NCI-H1930 (cell line): ENCODE measurements around the gene MYO3B.
"Not testable (repeated sequence)": the region's sequence is repeated elsewhere in the genome, so short reads cannot be mapped to it uniquely, and the experiment has no call there.

ENCODE experiments used
- DNase-seq, 2 experiments: peaks; one replicate each; lab custom pipeline; 2025; lab: John Stamatoyannopoulos, UW

The MYO3B gene

DNA sequence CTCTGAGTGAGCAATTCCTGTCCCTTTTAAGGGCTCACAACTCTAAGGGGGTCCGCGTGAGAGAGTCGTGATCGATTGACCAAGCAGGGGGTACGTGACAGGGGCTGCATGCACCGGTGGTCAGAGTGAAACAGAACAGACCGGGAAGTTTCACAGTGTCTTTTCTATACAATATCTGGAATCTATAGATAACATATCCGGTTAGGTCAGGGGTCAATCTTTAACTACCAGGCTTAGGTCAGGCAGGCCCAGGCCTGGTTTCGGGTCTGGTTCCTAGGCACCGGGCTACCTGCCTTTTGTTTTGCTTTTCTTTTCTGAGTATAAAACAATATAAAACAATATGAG, 35.3 kb downstream of the MYO3B start:
- not testable (repeated sequence) for DNase-seq

DNA sequence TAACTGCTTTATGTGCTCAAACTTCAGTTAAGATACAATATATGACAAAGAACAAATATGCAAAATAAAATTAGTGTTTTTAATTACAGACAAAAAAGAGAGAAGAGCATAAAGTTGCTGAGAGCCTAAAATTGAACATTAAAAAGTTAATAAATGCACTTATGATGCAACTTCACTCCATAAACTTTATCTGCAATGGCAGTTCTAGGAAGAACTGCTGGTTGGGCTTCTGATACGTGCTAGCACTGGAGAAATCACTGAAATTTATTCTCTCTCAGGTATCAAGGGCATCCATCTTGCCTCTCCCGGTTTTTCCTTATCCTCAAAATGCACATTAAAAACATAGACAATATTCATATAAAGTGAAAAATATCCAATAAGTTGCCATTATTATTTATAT, 35.7 kb downstream of the MYO3B start:
- no peak for DNase-seq

DNA sequence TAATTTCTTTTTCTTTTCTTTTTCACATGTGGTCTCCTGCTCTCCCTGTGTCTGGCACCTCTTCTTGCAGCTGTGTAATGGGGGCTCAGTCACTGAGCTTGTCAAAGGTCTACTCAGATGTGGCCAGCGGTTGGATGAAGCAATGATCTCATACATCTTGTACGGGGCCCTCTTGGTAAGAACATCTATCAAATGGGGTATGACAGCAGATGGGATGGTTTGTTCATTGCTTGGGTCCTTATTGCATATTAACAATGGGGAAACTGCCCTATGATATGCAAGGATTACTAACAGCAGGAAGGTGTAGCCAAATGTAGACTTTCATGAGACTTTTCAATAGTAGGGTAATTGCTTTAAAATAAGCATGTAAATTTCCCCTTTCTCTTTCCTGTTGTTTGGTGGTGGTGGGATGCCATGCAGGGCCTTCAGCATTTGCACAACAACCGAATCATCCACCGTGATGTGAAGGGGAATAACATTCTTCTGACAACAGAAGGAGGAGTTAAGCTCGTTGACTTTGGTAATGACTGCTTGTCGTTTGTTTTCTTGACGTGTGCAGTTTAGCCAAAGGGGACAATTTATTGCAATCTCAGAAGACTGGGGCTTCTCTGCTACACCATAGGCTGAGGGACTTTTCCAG, 36.5 kb downstream of the MYO3B start:
- DNase-seq, result peak; percentile 16 to 76

DNA sequence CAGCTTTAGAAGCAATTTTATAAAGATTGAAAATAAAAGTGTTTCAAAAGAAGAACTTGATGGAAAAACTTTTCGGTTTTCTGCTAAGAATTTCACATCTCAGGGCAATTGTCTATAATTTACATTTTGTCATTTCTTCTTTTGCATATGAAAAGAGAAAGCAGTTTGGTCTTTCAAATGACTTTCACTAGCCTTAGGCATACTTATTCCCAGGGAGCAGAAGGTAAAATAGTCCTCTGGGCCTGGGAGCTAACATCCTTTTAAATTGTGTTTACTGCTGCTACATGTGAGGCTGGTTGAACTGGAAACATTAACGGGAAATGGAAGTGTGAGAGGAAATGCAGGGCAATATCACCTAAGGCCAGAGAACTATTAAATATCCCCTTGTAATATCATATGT, 37.1 kb downstream of the MYO3B start:
- DNase-seq, result peak in 1 of 2 experiments; percentile 50

DNA sequence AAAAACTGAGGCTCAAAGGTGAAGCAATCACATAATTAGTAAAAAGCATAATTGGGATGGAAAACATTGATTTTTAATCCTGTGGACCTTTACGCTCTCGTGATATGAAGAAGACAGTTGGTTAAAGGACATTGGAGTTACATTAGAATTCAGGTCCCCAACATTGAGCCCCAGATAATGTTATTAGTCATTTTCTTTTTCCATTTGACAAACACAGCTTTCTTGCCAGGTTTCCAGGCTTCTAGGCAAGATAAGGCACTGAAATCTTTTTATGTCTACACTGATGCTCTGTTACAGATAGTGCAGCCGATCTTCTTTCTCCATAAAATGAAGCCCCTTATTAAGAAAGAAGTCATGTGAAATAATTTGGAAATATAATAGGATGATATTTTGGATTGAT, 38.5 kb downstream of the MYO3B start:
- no peak for DNase-seq

DNA sequence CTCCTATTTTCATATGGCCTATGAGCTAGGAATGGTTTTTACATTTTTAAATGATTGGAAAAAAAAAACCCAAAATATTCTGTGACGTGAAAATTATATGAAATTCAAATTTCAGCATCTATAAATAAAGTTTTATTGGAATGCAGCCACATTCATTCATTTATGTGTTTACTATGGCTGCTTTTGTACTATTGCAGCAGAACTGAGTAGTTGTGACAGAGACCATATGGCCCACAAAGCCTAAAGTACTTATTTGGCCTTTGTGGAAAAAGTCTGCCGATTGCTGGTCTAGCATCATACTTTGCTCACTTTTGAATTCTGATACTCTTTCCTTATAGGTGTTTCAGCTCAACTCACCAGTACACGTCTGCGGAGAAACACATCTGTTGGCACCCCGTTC, 39.0 kb downstream of the MYO3B start:
- no peak for DNase-seq

DNA sequence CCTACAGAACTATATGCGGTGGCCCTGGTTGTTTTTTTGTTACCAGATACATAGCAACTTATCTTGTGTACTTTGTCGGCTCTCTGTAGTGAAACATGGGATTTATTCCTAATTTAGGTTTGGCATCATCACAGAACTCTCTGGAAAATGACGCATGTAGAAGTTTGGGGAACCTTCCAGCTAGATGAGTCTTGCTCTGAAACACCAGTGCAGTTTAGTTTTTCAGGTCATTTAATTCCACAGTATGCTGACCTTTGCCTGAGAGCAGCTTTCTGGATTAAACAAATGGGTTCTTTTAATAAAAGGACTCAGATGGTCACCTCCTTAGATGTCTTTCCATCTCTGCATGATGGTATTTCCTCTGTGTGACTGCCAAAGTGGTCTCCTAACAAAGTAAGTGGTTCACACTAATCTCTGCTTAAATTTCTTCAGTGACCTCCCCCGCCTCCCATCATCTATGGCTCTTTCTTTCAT, 39.9 kb downstream of the MYO3B start:
- DNase-seq, result no peak

DNA sequence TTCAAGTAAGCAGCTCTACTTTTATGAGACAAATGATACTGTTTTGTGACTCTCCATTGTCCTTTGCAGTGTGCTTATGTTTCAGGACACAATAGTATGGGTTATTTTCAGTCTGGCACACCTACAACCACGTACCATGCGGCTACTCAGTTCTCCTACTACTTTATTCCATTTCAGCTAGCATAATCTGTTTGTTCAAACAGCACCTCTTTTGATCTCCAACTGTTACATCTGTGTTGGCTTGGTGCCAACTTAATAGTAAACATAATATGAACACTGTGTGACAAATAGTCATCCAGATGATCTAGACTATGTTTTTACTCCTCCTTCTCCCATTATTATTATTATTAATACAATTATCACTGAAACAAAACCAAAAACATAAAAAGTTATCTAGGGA, 40.5 kb downstream of the MYO3B start:
- DNase-seq, result peak; percentile 25 to 86

DNA sequence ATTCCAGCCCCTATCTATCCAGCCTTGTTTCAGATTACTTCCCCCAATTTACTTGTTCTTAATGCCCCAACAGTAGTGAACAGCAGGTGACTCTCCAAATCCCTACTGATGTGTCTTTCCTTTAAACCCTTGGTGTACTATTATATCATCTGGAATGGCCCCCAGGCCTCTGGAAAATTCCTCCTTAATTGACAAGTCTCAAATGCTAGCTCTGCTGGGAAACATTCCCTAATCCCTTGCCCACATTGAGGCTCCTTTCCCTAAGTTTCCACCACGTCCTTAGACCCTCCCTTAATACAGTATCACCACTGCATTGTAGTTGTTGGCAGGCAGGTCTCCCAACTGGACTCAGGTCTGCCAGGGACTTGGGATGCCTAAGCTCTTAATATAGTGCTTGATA, 41.0 kb downstream of the MYO3B start:
- no peak for DNase-seq

DNA sequence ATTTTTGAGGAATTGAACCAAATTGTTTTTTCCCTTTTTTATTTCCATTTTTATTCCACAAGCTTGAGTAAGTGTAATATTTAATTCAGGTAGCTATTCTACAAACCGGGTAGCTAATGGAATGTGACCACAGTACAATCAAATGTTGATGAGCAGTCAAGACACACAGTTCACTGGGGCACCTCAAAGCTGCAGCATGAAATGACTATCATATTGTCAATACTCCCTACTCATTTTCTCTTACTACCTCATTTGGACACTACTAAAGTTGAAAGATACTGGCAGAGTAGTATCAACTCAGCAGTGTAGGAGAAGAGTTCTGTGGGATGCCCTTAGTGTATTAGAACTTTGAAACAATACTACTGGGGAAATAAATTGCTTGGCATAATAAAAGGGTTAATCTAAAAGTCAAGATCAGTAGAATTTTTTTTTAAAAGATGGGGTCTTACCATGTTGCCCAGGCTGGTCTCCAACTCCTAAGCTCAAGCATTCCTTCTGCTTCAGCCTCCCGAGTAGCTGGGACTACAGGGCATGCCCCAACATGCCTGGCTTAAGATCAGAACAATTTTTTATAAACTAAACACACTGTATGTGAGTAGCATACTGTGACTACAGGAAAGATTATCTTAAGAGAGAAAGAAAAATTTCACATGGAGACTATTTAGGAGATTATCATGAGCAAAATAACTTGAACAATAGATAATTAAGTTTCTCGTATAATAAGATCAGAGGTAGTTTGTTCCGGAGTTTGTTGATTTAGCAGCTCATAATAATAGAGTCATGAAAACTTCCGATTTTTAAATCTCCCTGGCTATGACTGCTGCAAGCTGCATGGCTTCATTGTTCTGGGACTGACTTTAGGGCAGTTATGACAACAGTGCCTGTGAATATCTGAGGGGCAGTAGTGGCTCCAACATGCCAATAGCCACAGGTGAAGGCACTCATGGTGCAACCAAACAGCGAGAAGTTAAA, 43.7 kb downstream of the MYO3B start:
- DNase-seq, result no peak

DNA sequence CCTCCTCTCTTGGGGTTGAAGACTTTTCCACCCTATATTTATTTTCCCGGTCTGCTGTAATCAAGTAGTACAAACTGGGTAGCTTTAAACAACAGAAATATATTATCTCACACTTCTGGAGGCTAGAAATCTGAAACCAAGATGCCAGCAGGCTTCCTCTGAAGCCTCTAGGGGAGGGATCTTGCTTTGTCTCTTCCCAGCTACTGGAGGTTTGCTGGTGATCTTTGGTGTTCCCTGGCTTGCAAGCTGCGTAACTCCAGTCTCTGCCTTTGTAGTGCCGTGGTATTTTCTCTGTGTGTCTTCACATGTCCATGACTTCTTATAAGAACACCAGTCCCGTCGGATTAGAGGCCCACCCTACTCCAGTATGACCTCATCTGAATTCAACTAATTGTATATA, 44.4 kb downstream of the MYO3B start:
- DNase-seq, result no peak

DNA sequence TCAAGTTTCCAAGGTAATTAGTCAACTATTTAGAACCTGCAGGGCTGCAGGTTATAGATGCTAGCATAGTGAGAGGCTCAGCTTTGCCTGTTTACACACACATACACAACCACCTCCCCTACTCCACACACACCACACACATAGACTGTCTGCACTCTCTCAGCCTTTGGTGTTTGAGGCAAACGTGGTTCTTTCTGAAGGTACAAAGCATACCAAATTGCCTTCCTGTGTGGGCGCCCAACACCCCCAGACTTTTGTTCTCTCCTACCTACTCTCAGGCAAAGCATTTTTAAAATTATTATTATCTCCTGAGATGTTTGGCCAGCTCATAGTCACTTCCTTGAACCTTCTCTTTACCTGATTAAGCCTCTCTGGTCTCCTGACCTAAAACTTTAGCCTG, 44.9 kb downstream of the MYO3B start:
- no peak for DNase-seq

DNA sequence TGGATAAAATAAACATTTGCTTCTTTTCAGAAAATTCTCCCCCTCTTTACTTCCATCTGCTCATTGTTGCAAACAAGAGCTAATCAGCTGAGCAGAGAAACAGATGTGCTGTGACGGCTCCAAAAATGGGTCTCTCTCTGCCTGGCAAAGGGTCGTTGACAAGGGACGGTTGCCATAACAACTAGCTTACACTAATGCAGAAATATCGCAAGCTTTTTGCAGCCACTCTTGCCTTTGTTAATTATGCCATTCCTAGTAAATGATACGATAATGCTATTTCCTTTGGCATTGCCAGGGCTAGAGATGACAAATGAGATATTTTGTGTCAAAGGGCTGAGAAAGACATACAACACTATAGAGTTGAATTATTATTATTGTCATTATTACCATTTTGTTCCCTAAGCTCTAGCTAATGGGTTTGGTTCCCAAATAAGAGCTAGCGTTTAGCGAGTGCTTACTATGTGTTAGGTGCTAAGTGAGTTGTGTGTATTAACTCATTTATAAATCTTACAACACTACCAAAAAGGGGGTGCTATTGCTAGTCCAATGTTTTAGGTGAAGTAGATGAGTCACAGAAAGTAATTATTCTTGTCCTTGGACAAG, 46.8 kb downstream of the MYO3B start:
- DNase-seq, result no peak

DNA sequence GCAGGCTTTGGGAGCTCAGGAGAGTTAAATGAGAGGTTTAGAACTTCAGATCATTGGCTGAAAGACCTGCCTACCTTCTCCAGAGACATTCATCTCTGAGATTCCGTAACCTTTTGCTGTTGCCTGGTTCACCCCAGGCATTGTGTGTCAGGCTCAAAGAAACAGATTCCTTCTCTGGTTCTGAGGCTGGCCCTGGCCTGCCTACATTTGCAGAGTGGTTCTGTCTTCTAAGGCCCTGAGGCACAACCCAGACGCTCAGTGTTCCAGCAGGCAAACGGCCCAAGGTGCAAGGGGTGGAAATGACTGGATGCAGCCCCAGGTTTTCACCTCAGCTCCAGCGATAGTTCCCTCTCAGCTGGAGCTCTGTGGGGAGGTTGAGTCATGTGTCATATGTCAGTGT, 48.3 kb downstream of the MYO3B start:
- no peak for DNase-seq

DNA sequence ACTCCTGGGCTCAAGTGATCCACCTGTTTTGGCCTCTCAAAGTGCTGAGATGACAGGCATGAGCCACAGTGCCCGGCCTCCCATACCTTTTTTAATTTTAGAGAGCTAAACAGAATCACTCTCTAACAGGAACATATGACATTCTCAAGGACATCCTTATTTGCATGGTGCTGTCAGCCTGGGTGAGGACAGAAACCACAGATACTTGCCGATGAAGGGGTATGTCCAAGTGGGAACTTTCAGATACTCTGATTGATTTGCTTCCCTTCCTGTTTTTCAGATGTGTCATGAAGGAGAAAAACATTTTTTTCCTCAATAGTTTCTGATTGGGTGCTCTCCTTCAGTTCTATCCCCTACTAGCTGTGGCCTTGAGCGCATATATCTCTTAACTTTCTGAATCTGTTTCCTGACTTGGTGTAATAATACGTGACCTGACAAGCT, 49.6 kb downstream of the MYO3B start:
- no peak for DNase-seq

DNA sequence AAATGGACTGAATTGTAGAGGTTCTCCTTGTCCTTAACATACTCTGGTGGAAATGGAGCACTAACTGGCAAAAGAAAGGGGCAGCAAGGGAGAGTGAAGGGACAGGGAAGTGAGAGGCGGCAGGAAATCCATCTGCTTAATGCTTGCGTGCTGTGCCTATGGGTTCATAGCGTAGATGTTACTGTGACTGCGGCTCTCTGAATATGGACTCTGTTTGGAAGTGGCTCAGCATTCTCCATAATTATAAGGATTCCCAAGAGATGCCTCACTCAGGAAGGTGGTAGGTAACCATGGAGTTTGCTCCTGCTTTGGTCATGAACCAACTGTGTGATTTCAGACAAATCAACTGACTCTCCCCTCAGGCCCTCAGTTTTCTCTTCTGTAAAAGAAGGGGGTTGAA, 50.0 kb downstream of the MYO3B start:
- no peak for DNase-seq

DNA sequence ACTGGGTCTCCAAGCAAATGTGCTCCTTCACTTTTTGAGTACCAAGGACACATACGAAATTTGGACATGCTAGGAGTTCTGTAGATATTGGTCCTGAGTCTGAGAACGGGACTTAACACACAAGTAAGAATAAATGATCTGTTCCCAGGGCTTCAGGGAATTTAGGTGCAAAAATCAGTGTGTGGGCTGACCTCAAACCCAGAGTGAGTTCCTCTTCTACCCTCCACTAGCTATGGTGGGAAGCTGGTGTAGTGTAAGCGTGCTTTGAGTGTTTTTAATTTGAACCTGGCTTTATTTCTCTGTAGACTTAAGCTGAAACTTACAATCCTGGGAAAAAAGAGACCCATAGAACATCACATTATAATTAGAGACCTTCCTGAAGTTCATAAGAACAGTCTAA, 50.5 kb downstream of the MYO3B start:
- no peak for DNase-seq

DNA sequence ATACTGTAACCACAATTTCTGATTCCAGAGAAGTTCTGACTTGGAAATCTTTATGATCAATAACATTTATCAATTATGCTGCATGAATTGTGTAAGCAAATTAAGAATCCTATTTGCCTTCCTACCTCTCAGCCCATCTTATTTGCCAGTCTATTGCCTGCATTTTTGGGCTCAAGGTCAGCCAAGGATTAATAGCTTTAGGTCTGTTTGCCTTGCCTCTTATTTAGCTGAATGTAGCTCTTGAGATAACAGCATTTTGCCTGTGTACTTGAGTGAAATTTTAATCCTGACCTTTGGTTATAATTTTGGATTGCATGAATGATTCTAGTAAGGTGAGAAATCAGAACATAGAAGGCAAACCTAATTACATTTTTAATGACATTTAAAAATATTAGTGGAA, 51.2 kb downstream of the MYO3B start:
- no peak for DNase-seq

DNA sequence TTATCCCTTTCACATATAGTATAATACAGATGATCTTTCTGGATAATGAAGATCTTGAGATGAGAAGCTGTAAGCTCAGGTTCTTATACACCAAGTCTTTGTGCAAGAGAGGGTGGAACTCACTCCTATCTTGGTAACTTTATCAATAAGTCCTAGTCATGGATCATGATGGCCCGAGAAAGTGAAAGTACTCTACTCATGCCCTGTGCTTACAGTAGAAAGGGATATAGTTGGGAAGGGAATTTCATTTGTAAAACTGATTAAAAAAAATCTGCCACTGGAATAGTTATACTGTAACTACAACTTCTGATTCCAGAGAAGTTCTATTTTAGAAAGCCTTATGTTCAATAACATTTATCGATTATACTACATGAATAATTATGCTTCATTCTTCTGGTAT, 51.8 kb downstream of the MYO3B start:
- DNase-seq, result no peak

DNA sequence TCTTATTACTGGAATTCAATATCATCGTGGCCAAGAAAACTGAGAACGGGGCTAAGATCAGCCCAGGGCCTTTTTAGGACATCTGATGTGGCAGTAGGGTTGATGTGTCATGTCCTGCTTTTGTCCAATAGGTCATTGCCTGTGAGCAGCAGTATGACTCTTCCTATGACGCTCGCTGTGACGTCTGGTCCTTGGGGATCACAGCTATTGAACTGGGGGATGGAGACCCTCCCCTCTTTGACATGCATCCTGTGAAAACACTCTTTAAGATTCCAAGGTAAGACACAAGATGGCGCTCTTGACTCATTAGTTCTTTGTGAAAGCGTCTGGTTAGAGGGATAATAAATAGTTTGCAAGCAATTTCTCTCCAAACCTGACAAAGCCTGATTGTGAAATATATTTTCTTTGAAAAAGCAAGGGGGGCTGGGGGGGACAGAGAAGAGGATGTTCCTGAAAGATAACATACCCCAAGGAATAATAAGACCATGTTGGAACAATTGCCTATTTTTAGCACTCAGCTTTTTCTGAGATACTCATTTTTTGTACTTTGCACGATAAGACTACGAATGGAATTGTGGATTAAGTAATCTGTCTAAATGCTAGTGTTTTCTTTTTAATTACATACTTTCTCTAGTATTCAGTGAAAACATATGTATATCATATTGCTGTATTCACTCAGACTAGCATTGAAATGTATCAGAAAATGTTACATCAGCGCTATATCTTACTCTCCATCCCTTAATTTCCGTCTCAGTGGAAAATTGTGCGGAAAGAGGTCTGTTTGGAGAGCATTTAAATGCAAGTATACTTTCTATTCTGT, 58.1 kb downstream of the MYO3B start:
- DNase-seq, result peak; percentile 76 to 88

DNA sequence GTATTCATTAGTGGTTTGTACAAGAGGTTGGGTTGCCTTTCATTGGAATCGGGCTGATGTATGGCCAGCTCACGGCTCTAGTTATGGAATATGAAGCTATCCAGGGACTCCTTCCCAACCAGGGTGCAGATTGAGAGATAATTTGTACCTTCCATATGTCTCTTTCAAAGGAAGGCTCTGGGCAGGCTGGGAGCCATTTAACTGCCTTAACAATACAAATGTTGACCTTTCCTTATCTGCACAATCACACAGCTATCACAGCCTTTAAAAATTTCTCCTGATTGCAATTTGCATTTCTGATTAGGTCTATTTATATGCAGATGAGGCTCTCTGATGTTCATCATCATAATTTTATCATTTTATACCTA, 58.7 kb downstream of the MYO3B start:
- DNase-seq, result peak; percentile 75 to 78

DNA sequence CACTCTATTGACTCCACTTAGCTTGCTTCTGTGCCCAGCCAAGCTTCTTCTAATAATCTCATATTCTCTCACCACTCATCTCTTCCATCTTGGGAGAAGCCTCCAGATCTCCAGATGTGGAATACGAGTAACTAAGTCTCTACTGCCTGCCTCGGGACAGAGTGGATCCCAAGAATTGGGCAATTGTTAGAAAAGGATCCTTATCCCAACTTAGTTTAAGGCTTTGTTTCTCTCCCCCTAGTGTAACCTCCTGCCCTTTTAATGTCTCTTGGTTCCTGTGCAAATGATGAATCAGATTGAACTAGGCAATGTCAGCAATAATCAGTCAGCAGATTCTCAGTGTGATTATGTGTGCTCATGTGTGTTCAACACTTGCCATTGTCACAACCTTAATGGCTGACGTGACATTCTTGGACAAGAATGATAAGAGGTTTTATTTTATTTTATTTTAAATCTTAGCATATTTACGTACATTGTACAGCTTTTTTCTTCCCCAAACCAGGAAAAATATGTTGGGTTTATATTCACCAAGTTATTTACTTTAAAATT, 59.7 kb downstream of the MYO3B start:
- DNase-seq, result peak in 1 of 2 experiments; percentile 62
